ENCODE data around the gene POLRMT.
"Not testable (repeated sequence)": the region's sequence is repeated elsewhere in the genome, so short reads cannot be mapped to it uniquely, and the experiment has no call there.

The POLRMT gene

DNA sequence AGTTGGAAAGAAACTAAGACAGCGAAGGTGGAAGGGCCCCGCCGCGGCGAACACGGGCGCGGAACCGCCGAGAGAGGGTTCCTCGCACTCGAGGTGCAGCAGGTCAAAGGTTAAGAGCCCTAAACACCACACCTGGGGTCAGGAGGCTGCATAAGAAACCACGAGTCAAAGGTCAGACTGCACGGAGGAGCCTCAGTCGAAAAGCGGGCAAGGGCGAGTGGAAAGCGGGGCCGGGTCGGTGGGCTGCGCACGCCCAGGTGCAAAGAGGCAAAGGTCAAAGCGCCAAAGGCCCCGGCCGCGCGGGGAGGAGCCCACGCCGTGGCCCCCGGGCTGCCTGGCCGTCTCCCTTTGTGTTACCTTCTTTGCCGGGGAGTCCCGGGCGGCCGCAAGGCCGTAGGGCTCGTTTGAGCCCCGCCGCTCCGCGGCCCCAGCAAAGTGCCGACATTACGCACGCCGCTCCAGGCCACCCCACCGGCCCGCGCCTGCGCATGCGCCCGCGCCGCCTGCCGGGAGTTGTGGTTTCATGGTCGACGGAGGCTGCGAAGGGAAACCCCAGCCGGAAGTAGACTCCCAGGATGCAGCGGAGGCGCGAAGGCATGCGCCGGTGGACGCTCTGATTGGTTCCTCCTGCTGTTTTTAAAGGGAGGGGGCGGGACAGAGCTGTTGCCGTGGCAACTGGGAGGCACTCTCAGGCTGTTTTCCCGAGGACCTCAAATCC is at the start of gene POLRMT:
TSS of gene POLRMT (minus strand) at position 470 of the 718 bp plus-strand sequence. CDS start at position 445, 25 bp downstream.
- peak; percentile 100 for DNase-seq

DNA sequence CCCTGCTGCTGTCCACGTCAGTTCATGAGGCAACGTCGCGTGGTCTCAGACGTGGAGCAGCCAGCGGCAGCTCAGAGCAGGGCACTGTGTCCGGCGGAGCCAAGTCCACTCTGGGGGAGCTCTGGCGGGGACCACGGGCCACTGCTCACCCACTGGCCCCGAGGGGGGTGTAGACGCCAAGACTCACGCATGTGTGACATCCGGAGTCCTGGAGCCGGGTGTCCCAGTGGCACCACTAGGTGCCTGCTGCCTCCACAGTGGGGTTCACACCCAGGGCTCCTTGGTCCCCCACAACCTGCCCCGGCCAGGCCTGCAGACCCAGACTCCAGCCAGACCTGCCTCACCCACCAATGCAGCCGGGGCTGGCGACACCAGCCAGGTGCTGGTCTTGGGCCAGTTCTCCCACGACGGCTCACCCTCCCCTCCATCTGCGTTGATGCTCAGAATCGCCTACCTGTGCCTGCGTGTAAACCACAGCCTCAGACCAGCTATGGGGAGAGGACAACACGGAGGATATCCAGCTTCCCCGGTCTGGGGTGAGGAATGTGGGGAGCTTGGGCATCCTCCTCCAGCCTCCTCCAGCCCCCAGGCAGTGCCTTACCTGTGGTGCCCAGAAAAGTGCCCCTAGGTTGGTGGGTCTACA is 49.5 kb upstream of the POLRMT start:
- no peak for DNase-seq

GRCh38 chr19:681029-682019 is 48.0 kb upstream of the POLRMT start:
- DNase-seq = peak; percentile 97

DNA sequence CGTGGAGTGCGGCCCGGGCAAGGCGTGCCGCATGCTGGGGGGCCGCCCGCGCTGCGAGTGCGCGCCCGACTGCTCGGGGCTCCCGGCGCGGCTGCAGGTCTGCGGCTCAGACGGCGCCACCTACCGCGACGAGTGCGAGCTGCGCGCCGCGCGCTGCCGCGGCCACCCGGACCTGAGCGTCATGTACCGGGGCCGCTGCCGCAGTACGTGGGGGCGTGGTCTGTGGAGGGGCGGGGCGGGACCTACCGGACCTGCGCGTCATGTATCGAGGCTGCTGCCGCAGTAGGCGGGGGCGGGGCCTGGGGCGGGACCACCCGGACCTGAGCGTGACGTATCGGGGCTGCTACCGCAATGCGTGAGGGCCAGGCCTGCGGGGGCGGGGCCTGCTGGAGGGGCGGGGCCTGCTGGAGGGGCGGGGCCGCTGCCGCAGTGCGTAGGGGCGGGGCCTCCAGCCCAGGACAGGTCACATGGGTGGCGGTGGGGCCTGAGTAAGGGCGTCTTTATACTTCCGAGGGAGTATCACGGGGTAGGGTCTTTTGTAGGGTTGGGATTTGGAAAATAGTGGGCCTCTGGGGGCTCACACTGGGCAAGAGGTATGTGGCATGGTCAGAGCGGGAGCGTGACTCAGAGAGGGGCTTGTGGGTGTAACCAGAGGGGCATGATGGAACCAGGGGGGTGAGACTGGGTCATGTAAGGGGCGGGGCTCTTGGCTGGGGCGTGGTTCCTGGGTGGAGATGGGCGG is 47.1 kb upstream of the POLRMT start:
- DNase-seq = peak; percentile 99

DNA sequence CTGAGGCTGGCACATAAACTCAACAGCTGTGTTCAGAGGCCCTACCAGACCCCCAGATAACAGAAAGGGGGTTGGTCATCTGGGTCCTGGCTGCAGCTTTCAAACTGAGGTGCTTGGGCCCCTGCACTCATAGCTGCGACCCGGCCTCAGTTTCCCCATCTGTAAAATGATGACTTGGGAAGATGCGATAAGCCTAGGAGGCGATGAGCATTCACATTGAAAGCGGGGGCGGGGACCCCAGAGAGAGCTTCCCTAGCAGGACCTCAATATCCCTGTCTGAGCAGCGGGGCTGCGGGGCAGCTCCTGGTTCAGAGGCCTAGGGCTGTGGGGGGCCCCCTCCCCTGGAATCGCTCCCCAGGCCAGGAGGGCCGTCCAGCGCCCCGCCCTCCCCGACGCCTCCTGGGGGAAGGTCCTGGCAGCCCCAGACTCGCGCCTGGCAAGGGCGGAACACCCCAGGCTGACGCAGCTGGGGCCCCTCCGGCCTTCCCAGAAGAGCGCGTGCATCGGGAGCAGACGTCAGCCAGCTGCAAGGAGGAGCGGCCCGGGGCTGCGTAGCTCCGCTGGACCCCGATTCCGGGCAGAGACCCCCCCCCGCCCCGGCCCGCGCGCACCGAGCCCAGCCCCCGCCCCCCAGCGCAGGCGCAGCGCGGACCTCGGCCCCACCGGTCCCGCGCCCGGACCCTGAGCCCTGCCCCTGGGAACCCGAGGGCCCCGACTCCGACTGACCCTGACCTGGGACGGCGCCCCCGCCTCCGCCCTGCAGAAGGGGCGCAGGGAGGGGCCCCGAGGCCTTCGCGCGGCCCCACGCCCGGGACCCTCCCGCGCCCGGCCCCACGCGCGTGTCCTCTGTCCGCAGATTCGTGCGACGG is 46.3 kb upstream of the POLRMT start:
- peak; percentile 80 for DNase-seq

GRCh38 chr19:678791-679388 is 45.6 kb upstream of the POLRMT start:
- DNase-seq = no peak

GRCh38 chr19:677601-678436 is 44.5 kb upstream of the POLRMT start:
- DNase-seq = no peak

- no peak for DNase-seq
Observed at GRCh38 chr19:677201-677600, 43.9 kb upstream of the POLRMT start.

DNA sequence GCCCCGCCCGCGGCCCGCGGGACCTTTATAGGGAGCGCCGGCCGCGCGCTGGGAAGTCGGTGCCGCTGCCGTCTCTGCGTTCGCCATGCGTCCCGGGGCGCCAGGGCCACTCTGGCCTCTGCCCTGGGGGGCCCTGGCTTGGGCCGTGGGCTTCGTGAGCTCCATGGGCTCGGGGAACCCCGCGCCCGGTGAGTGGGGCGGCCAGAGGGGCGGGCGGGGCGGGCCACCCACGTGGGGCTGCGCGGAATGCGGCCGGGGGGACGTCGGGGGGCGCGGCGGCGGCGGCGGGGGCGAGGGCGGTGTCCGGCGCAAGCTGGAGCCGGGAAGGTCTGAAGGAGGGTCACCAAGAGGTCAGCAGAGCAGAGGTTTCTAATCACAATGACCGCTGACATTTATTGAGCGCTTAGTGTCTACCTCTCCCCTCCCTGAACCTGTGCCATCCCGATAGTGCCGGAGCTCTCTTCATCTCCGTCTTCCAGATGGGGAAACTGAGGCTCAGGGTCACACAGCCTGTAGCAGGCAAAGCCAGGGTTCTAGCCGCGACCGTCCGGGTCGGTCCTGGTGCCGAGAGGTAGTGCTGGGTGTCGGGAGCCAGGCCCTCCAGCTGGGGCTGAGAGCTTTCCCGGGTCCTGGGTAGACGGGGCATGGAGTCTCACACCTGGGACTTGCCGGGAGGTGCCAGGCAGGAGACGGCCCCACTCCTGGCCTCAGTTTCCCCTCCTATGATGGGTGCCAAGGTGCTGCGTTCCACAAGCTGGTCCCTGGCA is 43.2 kb upstream of the POLRMT start, which contains the start of gene FSTL3:
TSS of gene FSTL3 (plus strand) at position 54 of the 767 bp plus-strand sequence. CDS start at position 86, 32 bp downstream.
- DNase-seq = no peak

DNA sequence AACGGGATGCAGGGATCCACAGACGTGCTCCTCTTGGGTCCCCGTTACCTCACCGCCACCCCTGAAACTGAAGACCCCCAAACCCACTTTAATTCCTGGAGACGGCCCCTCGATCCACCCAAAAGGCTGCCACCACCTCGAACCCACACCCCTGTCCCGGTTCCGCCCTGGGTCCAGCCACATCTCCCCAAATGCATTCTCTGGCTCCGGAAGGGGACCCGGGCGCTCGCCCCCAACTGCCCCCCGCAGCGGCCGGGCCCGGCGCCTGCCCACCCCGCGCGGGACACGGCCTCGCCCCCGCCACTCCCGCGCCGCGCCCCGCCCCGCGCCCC is 42.6 kb upstream of the POLRMT start:
- DNase-seq = no peak

- no peak for DNase-seq
Observed at GRCh38 chr19:674282-675151, 41.2 kb upstream of the POLRMT start.

GRCh38 chr19:670609-671075 is 37.3 kb upstream of the POLRMT start:
- DNase-seq = no peak

DNA sequence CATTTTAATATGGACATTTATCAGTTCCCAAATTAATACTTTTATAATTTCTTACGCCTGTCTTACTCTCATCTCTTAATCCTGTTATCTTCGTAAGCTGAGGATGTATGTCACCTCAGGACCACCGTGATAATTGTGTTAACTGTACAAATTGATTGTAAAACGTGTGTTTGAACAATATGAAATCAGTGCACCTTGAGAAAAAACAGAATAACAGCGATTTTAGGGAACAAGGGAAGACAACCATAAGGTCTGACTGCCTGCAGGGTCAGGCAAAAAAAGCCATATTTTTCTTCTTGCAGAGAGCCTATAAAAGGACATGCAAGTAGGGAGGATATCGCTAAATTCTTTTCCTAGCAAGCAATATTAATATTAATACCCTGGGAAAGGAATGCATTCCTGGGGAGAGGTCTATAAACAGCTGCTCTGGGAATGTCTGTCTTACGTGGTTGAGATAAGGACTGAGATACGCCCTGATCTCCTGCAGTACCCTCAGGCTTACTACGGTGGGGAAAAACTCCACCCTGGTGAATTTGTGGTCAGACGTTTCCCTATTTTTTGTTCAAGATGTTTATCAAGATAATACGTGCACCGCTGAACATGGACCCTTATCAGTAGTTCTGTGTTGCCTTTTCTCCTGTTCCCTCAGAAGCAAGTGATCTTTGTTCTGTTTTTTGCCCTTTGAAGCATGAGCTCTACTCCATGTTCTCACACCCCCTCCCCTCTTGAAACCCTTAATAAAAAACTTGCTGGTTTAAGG is 35.5 kb upstream of the POLRMT start:
- DNase-seq = not testable (repeated sequence)

DNA sequence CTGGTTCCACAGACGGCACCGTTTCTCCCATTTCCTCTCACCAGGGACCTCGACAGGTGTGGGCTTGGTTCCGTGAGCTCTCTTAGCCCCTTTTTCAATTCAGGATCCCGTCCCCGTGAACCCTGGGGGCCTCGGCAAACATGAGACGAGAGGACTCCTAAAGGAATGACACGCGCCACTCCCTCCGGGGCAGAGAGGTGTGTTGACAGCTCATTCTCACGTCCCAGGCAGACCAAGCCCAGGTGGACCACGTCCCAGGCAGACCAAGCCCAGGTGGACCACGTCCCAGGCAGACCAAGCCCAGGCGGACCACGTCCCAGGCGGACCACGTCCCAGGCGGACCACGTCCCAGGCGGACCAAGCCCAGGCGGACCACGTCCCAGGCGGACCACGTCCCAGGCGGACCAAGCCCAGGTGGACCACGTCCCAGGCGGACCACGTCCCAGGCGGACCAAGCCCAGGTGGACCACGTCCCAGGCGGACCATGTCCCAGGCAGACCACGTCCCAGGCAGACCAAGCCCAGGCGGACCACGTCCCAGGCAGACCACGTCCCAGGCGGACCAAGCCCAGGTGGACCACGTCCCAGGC is 33.7 kb upstream of the POLRMT start:
- DNase-seq = not testable (repeated sequence)

GRCh38 chr19:664913-665443 is 31.6 kb upstream of the POLRMT start:
- DNase-seq = peak; percentile 82

- DNase-seq = no peak
Observed at GRCh38 chr19:663682-664117, 30.4 kb upstream of the POLRMT start.

Data from suppressor macrophage treated with lipopolysaccharide for 4 hours (primary cell).